Right cardiac atrium (tissue), 5 donors: ENCODE measurements around the gene CDK10. TPM values are rescaled to one million over a fixed set of nuclear protein-coding genes. Genes with fewer than 3 reads are reported as not detected.
"Not testable (repeated sequence)": the region's sequence is repeated elsewhere in the genome, so short reads cannot be mapped to it uniquely, and the experiment has no call there.

Source experiments
- ATAC-seq, 2 donors: fragments of 200-7000 bp; cut with Tn5 transposase; one replicate each; pipeline versions ENCODE4 v1.8.0 to v1.9.1; 2020; ENCODE audit warnings: moderate library complexity in 2 of 2, mild to moderate bottlenecking in 1 of 2
- DNase-seq, 3 donors: peaks; one replicate each; pipeline ENCODE4 v3.0.0-alpha.2; 2020
- H3K27ac ChIP-seq: one replicate; pipeline ENCODE4 v1.5.1; 2013; ENCODE audit warnings: mild to moderate bottlenecking, low read length, control low read depth, moderate library complexity
- H3K27me3 ChIP-seq: one replicate; pipeline ENCODE4 v1.6.1; 2013; ENCODE audit not compliant: control insufficient read depth, insufficient read depth
- H3K4me1 ChIP-seq: one replicate; pipeline ENCODE4 v1.6.1; 2013; ENCODE audit warnings: low read length; ENCODE audit not compliant: control insufficient read depth, insufficient read depth
- H3K4me3 ChIP-seq: one replicate; pipeline ENCODE4 v1.5.1; 2013; ENCODE audit warnings: low read length, control low read depth
- H3K9me3 ChIP-seq: one replicate; pipeline ENCODE4 v1.6.1; 2013; ENCODE audit warnings: low read length; ENCODE audit not compliant: control insufficient read depth
- WGBS: extraction: QIAGEN DNeasy Blood & Tissue Kit; methylation state at CpG from one replicate; pipeline ENCODE4 v1.1.7; 2013; 5-methylcytosine and 5-hydroxymethylcytosine counted together
- intact Hi-C, 4 donors: fragments of 100-400 bp; cut with DNase I; formaldehyde crosslinking; loops; one replicate each; pipeline versions ENCODE4 v1.11.0 to v1.14.0; 2022 to 2023
- polyA plus RNA-seq: library from polyadenylated mRNA; stranded (reverse); fragments of 200-250 nt; gene quantifications from one replicate; pipeline ENCODE4 v1.2.3, GENCODE V29; 2013
- total RNA-seq, 4 donors: library from RNA; stranded (reverse); fragmentation: NEBNext Ultra II Directional; extraction: Animal tissue kit (Norgen Biotek cat#: 25700); gene quantifications; one replicate each; pipeline ENCODE4 v1.2.1, GENCODE V29; 2021
- donor health status: healthy with polysubstance abuse.
- donor health status: DM: no; HTN: yes; CAD: no.
- donor health status: DM: no; HTN: no; CAD: no.
- donor health status: DM: no; HTN: yes; CAD: no; lungs with severe emphysema.
- donor health status: DM: yes; HTN: yes; CAD: no.

The CDK10 gene
- total and polyA plus RNA-seq, 5 donors, result 21.4 to 29.7 (median 26.2) TPM

- ATAC-seq (no peak), DNase-seq (no peak)
- 73% methylated on average over 5 of the region's 5 CpGs for WGBS
- intact Hi-C loops, result no loop called here
- H3K4me1 ChIP-seq, result no peaks in the 10 kb centered on the region
- H3K4me3 ChIP-seq, result no peak overlapping the region
- no peaks in the 10 kb centered on the region for H3K27me3 ChIP-seq
- no peak overlapping the region for H3K27ac ChIP-seq
- no peaks in the 10 kb centered on the region for H3K9me3 ChIP-seq
Observed at GRCh38 chr16:89668790-89669158, 17.7 kb upstream of the CDK10 start.

- DNase-seq (no peak), ATAC-seq (no peak)
- H3K27me3 ChIP-seq, result no peaks in the 10 kb centered on the region
- WGBS, result 94% methylated on average over 13 of the region's 13 CpGs
- no peaks in the 10 kb centered on the region for H3K9me3 ChIP-seq
- H3K4me3 ChIP-seq, result no peak overlapping the region
- intact Hi-C loops, result no loop called here
- H3K4me1 ChIP-seq, result no peaks in the 10 kb centered on the region
- H3K27ac ChIP-seq, result no peak overlapping the region
Observed at GRCh38 chr16:89669755-89670154, 16.7 kb upstream of the CDK10 start.

- no peak overlapping the region for H3K4me3 ChIP-seq
- H3K9me3 ChIP-seq, result no peaks in the 10 kb centered on the region
- ATAC-seq, result peak in 1 of 2 donors; percentile 29
- no peaks in the 10 kb centered on the region for H3K27me3 ChIP-seq
- no peaks in the 10 kb centered on the region for H3K4me1 ChIP-seq
- 85% methylated on average over 10 of the region's 10 CpGs for WGBS
- DNase-seq, result no peak
- no peak overlapping the region for H3K27ac ChIP-seq
- intact Hi-C loops, result no loop called here
Observed at GRCh38 chr16:89670496-89671431, 15.7 kb upstream of the CDK10 start.

DNA sequence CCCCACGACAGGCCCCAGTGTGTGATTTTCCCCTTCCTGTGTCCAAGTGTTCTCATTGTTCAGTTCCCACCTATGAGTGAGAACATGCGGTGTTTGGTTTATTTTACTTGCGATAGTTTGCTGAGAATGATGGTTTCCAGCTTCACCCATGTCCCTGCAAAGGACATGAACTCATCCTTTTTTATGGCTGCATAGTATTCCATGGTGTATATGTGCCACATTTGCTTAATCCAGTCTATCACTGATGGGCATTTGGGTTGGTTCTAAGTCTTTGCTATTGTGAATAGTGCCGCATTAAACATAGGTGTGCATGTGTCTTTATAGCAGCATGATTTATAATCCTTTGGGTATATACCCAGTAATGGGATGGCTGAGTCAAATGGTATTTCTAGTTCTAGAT, 14.9 kb upstream of the CDK10 start:
- 91% methylated on average over 4 of the region's 4 CpGs for WGBS
- DNase-seq, intact Hi-C loops, H3K9me3 ChIP-seq, H3K27me3 ChIP-seq, ATAC-seq, H3K27ac ChIP-seq, H3K4me1 ChIP-seq, H3K4me3 ChIP-seq: not testable (repeated sequence)

GRCh38 chr16:89672177-89672941, 14.1 kb upstream of the CDK10 start:
- H3K4me1 ChIP-seq, result no peaks in the 10 kb centered on the region
- no peaks in the 10 kb centered on the region for H3K9me3 ChIP-seq
- no peak for ATAC-seq
- intact Hi-C loops, result no loop called here
- no peak for DNase-seq
- H3K27me3 ChIP-seq, result no peaks in the 10 kb centered on the region
- H3K27ac ChIP-seq, result no peak overlapping the region
- WGBS, result 79% methylated on average over 16 of the region's 16 CpGs
- no peak overlapping the region for H3K4me3 ChIP-seq

- no peak for ATAC-seq
- no peak overlapping the region for H3K27ac ChIP-seq
- DNase-seq, result no peak
- 97% methylated on average over 2 of the region's 2 CpGs for WGBS
- no peaks in the 10 kb centered on the region for H3K9me3 ChIP-seq
- no peak overlapping the region for H3K4me3 ChIP-seq
- intact Hi-C loops, result no loop called here
- H3K4me1 ChIP-seq, result no peaks in the 10 kb centered on the region
- H3K27me3 ChIP-seq, result no peaks in the 10 kb centered on the region
Observed at GRCh38 chr16:89678258-89678657, 8.2 kb upstream of the CDK10 start.

DNA sequence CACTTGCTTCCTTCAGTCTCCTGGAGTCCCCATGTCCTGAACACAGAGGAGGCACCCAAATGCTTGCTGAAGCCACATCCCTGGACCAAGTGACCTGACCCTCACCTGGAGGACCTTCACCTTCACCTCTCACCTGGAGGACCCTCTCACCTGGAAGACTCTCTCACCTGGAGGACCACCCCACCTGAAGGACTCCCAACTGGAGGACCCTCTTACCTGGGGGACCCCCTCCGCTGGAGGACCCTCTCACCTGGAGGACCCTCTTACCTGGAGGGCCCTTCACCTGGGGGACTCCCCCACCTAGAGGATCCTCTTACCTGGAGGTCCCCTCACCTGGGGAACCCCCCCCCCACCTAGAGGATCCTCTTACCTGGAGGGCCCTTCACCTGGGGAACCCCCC, 573 bp upstream of the CDK10 start:
- Histone ChIP-seq H3K9me3 (no peaks in the 10 kb centered on the region), H3K27ac (no peak overlapping the region), H3K27me3 (no peaks in the 10 kb centered on the region), H3K4me1 (peaks cover 3% of the 10 kb centered on the region), H3K4me3 (no peak overlapping the region)
- no peak for ATAC-seq
- intact Hi-C loops, result no loop called here
- 100% methylated on average over 1 of the region's 1 CpG for WGBS
- no peak for DNase-seq

DNA sequence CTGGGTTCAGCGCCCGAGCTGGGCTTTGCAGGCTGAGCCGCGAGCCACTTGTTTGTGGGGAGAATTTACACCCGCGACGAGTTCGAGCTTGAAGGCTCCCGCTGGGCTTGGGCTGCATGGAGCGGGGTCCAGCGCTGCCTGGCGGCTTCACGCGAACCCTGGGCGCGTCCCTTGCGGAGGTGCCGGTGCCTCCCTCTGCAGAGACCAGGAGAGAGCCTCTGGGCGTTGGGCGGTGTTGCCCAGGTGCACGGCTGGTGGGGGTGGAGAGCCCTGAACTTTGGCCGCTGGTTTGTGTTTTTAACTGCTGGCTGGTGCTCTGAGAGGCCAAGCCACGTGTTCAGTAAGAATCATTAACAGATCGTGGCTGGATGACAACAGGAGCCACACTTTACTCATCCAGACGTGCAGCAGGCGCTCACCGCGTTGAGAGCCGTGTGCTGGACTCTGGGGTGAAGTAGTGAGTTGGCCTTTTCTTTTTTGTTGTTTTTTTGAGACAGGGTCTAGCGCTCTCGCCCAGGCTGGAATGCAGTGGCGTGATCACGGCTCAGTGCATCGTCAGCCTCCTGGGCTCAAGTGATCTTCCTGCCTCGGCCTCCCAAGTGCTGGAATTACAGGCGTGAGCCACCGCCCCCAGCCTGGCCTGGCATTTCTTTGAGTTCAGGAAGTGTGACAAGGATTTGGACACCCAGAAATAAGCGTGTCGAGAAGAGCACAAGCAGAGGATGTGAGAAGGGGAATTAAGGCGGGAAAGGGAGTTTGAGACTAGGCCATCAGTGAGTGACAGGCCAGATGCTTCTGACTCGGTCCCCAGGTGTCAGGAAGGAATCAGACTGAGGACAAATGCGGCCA, 827 bp downstream of the CDK10 start:
- Histone ChIP-seq H3K4me1 (peaks cover 3% of the 10 kb centered on the region), H3K4me3 (peak overlapping the region; percentile 83), H3K27ac (no peak overlapping the region), H3K9me3 (no peaks in the 10 kb centered on the region), H3K27me3 (no peaks in the 10 kb centered on the region)
- no peak for DNase-seq
- intact Hi-C loops, result no loop called here
- peak; percentile 41 to 43 for ATAC-seq
- 11% methylated on average over 42 of the region's 42 CpGs for WGBS

DNA sequence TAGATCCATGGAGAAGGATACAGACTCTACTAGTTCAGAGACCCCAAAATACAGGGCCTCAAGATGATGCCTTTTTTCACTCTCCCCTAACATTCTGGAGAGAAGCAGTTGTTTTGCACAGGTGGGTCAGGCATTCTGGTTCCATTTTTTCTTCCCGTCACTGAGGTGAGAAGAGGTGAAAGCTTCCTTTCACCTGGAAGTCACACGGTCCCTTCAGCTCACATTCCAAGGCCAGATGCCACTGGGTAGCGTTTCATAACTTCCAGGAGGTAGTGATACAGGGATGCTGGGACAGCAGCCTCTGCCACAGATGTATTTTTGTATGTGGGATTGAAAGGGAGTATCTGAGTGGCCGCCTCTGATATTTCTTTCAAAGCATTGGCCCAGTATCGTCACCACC, 1.9 kb downstream of the CDK10 start:
- Histone ChIP-seq H3K4me1 (peaks cover 3% of the 10 kb centered on the region), H3K27ac (no peak overlapping the region), H3K9me3 (no peaks in the 10 kb centered on the region), H3K4me3 (no peak overlapping the region), H3K27me3 (no peaks in the 10 kb centered on the region)
- 91% methylated on average over 5 of the region's 5 CpGs for WGBS
- no peak for DNase-seq
- intact Hi-C loops, result no loop called here
- ATAC-seq, result no peak

- Histone ChIP-seq H3K9me3 (no peaks in the 10 kb centered on the region), H3K4me1 (peaks cover 3% of the 10 kb centered on the region), H3K4me3 (no peak overlapping the region), H3K27me3 (no peaks in the 10 kb centered on the region), H3K27ac (no peak overlapping the region)
- intact Hi-C loops, result no loop called here
- 93% methylated on average over 13 of the region's 13 CpGs for WGBS
- DNase-seq, result no peak
- ATAC-seq, result no peak
Observed at GRCh38 chr16:89689142-89689541, 2.7 kb downstream of the CDK10 start.
